NOMO-1 (cell line): Measurements from ENCODE around the gene PLCZ1.
"Not testable (repeated sequence)": the region's sequence is repeated elsewhere in the genome, so short reads cannot be mapped to it uniquely, and the experiment has no call there.

Experiments
- DNase-seq, 2 experiments: peaks; one replicate each; lab custom pipeline; 2025; ENCODE audit not compliant: unreplicated experiment in 2 of 2; lab: John Stamatoyannopoulos, UW

The PLCZ1 gene

GRCh38 chr12:18737819-18738218 is at the start of gene PLCZ1, which contains the start of gene CAPZA3:
TSS of gene PLCZ1 (minus strand) at chr12:18738012. CDS start at chr12:18737371, 641 bp downstream.
TSS of gene CAPZA3 (plus strand) at chr12:18738119. CDS start at chr12:18738269, 150 bp downstream.
- DNase-seq: no peak

- not testable (repeated sequence) for DNase-seq
Observed at GRCh38 chr12:18785465-18785864, 47.7 kb upstream of the PLCZ1 start.

GRCh38 chr12:18782827-18783226 is 45.0 kb upstream of the PLCZ1 start:
- DNase-seq: no peak

GRCh38 chr12:18766479-18766878 is 28.7 kb upstream of the PLCZ1 start:
- not testable (repeated sequence) for DNase-seq

DNA sequence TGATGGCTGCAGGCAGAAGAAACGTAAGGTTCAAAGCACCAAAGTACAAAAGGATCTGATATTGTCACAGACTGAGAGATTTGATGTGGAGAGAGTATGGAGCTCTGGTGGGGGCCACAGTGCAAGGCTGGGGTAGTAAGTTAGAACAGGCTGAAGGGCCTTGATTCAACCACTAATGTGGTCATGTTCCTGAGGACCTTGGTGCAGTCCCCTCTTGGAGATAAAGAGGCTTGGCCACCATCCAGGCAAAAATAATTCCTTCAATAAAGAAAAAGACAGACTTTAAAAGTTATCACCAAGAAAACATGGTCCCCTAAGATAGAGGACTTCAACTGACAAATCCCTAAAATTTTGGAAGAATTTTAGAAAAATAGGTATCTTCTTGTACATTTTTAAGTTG is 17.5 kb upstream of the PLCZ1 start:
- DNase-seq: no peak

DNA sequence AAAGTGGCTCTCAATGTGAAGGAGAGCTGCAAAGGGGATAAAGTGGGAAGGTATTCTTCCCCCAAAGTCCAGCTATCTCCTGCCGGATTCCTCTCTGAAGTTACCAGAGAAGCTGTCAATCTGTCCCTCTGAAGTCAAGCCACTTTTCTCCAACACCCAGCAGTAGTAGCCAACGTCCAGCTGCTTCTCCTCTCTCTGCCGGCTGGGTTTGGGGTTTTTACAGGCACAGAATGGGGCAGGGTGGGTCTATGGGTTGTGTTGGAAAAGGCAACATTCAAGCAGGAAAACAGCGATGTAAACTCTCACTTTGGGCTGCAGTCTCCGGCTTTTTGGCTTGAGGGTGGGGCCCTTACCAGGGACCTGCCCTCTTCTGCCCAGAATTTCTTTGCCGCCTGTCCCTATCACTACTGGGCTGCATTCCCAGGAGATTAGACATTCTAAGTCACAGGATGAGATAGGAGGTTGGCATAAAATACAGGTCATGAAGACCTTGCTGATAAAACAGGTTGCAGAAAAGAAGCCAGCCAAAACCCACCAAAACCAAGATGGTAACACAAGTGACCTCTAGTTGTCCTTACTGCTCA is 16.4 kb upstream of the PLCZ1 start:
- no peak for DNase-seq

DNA sequence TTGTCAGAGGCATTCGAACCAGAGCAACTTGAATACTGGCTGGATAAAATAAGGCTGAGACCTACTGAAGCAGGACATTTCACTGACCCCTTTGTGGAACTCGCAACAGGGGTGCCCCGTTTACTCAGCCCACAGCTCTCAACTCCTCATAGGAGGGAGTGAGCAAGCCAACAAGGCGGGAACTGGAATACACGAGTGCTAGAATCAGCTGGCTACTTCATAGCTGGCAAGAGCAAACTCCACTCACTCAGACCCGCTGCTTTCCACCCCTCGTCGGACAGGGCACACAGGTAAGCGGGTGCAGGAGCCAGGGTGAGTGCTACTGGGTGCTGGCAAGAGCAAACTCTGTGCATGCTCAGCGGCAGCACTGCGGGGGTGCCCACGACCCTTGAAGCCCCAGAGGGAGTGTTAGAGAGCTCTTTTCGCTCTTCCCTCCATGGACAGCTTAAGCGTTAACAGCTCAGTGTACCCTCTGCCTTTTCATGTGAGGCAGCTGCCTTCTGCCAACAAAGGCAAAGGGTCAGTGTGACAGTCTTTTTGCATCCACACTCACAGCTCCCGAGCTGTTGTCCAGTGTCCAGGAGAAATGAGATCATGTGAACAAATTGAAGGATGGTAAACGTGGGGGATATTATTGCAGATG is 15.8 kb upstream of the PLCZ1 start:
- DNase-seq: no peak

GRCh38 chr12:18752947-18753346 is 15.1 kb upstream of the PLCZ1 start:
- no peak for DNase-seq

DNA sequence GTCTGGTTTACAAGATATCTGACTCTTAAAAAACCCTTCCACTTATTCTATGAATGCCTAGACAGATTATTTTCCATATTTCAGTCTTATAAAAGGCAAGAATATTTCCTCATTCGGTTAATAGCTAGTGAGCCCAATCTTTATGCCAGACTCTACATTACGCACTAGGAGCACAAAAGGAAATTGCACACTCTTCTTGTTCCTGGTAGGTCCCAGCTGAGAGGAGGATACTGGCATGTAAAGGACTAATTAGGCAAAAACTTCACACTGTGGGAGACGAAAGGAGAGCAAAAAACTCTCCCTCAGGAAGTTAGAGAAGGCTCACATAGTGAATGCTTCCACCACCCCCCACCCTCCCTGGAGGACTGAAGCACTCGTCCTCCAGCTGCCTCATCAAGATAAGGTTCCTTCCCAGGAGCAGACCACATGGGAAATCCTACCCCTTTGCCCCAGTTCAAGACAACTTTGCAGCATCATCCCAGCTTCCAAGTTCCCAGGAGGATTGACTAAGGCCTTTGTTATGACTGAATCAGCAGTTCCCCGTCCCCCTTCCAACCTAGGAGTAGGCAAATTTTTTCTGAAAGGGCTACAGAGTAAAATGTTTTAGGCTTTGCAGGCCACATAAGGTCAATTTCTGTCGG is 14.6 kb upstream of the PLCZ1 start:
- no peak for DNase-seq

DNA sequence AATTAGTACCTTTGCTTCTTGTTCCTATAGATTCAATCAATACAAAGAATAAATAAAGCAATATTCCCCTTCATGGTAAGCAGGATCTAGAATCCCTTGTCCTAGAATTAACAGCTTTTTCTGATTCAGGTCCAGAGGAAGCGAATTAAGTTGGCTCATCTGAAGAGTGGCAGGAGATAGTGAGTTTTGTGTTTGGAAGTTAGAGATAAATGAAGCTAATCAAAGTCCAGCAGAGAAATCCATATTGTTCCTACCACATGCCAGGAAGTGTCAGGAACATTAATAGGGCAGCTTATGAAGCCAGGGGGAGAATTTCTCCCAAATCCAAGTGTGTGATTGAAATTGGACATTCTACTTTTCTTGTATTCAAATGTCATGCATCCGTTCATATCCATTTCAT is 14.1 kb upstream of the PLCZ1 start:
- no peak for DNase-seq

GRCh38 chr12:18750085-18750484 is 12.3 kb upstream of the PLCZ1 start:
- DNase-seq: no peak

DNA sequence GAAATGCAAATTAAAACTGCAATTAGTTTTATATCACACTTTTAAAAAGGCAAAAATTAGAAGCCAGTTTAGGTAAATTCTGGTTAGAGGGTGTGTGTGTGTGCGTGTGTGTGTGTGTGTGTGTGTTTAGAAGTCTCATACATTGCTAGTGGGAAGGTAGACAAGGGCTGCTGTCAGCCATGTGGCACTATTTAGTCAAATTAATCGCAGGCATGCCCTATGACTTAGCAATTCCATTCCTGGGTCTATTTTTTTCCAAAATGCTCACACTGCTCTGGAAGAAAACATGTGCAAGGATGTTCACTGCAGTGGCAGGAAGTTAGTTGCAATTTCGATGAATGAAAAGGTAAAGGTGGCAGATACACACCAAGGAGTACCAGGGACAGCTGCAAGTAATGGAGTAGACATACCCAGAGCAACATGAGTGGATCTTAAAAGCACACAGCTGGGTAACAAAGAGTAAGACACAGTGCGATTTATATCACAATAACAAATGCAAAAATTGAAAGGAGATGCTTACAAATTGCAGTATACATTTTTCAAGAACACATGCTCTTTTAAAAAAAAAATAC is 11.7 kb upstream of the PLCZ1 start:
- no peak for DNase-seq

- no peak for DNase-seq
Observed at GRCh38 chr12:18747895-18748294, 10.1 kb upstream of the PLCZ1 start.

DNA sequence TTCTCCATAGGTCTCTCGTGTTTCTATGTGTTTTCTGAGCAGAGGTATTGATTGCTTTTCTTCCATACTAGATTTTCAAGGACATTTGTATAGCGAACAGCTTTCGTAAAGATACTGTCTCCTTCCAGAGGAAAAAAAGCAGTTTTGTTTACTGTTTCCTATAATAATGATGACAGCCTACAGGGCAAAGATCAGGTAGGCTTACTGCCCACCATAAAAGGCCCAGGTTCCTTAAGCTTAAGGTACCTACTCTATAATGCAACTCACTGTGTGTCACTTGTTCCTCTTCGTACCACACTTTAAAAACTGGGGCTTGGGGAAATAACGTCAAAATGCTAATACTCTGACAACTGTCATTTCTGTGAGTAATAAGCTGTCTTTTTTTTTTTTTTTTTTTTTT is 6.7 kb downstream of the PLCZ1 start:
- DNase-seq: no peak

DNA sequence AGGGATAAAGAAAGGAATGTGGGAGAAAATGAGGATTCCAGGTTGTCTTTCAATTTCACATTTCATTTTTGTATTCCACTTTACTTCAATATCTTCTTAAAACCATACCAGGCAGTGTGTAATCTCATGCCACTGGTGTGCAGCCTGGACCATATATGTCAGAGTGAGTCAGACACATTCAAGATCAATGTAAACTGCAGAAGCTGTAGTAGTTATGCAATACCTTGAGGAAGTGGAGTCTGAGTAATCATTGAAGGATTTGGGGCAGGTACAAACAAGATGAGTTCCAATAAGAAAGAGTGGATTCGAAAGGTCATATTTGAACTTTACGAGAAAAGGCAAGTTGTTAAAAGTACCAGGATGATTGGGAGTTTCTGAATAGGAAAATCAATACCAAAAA is 14.1 kb downstream of the PLCZ1 start:
- DNase-seq: peak in 1 of 2 experiments; percentile 32

DNA sequence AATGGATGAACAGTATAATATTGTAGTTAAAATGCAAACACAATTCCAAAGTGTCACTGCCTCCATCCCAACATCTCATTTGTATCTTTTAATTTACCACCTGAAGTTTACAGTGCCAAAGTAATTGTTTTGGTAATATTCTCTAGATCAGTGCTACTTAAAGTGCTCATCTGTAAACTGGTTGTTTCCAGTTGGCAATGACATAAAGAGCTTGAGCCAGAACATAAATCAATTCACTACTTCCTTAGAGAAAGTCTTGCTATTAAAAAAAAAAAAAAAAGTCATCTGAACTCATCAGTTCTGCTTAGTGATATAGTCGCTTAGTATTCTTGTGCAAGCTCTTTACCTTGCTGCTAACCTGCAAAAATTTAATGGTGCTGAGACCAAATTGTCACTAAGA is 16.4 kb downstream of the PLCZ1 start:
- DNase-seq: peak in 1 of 2 experiments; percentile 0

DNA sequence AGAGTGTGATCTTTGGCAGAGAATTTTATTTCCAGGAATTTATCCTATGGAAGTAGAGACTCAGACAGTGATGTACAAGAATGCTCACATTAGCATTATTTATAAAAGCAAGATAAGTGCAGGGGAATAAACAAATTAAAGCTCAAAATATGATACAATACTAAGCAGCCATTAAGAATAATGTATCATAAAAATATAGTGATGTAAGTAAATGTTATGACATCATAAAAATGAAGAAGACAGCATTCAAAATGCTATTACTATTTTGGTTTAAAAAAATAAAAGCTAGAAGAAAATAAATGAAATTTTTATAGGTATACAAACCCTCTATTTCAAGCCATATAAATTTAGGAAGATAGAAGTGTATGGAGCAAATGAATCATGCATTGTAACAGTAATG is 17.1 kb downstream of the PLCZ1 start:
- no peak for DNase-seq

GRCh38 chr12:18719922-18720510 is 17.8 kb downstream of the PLCZ1 start:
- no peak for DNase-seq

DNA sequence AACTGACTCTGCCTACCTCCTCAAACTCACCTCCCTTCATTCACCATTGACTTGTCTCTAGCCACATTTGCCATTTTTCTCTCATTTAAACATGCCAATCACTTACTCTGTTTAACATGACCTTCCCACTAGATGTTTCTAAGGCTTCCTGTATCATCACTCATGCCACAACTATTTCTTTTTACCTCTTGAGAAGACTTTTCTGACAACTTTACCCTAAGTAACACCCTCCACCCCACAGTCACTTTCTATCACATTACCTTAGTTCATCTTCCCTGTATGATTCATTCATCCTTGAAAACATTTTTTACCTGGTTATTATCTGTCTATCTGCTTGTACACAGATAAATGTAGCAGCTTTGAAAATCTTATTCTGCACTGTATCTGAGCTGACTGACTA is 19.4 kb downstream of the PLCZ1 start:
- no peak for DNase-seq

DNA sequence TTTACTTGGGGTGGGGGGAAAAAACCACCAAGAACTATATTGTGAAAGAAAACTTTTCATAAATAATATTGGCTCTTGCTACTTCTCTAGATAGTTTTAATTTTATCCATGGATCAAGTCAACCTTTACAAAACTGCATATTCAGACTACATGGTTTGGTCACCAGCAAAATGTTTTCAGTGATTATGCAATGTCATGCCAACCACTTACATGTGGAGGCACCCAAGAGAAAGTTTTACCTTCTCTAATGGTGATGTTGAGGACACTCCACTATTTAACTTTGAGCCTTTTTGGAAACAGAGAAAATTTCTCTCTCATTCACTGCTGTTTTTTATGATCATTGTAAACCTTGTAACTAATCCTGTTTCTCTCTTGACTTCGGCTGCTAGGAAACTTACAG is 21.6 kb downstream of the PLCZ1 start:
- DNase-seq: no peak

DNA sequence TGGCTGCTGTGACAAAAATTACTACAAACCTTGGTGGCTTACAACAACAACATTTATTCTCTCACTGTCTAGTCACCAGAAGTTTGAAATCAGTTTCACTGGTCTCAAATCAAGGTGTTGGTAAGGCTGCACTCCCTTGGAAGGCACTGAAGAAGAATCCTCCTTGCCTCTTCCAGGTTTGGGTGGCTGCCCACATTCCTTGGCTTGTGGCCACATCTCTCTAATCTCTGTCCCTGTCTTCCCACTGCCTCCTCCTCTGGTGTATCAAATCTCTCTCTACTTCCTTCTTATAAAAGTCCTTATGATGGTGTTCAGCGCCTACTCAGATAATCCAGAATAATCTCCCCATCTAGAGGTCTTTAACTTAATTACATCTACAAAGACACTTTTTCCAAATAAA is 31.0 kb downstream of the PLCZ1 start:
- no peak for DNase-seq
